ENCODE results near the gene BATF3.
"Not testable (repeated sequence)": the region's sequence is repeated elsewhere in the genome, so short reads cannot be mapped to it uniquely, and the experiment has no call there.

BATF3 gene, protein sequence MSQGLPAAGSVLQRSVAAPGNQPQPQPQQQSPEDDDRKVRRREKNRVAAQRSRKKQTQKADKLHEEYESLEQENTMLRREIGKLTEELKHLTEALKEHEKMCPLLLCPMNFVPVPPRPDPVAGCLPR

DNA sequence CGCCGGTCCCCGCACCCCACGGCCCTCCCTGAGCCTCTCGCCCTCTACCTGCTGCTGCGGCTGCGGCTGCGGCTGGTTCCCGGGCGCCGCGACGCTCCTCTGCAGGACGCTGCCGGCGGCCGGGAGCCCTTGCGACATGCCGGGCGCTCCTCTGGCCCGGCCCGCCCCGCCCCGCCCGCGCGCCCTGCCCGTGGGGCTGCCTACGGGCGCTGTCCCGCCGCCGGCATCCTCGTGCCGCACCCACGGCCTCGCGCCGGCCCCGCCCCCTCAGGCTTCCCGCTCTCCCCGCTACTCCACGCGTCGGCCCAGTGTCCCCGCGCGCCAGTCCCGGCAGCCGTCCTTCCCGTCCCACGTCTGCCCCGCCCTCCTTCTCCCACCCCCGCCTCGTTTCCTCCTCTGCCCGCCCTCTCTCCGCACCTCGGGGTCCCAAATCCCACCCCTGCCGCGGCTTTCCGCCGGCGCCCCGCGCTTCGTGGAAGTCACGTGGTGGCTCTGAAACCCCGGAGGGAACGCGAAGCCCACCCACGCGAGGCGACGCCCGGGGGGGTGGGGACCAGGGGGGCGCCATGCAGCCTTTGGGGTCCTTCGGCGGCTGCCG lies at the start of gene BATF3:
Gene BATF3, minus strand, starts transcription at position 216 of the 598 bp plus-strand sequence. Its CDS starts 78 bp downstream, at position 138.
- no peak for DNase-seq (ENCODE audit: low spot score)

DNA sequence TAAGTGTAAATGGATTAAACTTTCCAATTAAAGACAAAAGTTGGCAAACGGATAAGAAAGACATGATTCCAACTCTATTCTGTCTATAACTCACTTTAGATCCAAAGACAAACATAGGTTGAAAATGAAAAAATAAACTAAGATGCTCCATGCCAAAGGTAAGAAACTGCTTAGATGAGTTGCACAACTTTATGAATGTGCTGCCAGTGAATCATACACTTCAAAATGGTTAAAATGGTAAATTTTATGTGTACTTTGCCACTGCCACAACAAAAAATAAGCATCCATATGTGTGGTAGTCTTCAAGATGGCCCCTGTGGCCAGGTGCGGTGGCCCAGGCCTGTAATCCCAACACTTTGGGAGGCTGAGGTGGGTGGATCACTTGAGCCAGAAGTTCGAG lies 46.9 kb upstream of the BATF3 start:
- DNase-seq (ENCODE audit: low spot score), result no peak

DNA sequence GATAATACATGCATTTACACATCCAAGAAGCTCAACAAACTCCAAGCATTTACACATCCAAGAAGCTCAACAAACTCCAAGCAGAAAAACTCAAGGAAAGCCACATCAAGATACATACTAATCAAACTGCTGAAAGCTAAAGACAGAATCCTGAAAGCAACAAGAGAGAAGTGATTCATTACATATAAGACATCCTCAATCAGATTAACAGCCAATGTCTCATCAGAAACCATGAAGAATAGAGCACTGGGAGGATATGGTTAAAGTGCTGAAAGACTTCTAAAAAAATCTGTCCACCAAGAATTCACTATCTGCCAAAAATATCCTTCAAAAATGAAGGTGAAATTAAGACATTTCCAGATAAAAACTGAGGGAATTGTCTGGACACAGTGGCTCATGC lies 45.7 kb upstream of the BATF3 start:
- DNase-seq (ENCODE audit: low spot score), result no peak

DNA sequence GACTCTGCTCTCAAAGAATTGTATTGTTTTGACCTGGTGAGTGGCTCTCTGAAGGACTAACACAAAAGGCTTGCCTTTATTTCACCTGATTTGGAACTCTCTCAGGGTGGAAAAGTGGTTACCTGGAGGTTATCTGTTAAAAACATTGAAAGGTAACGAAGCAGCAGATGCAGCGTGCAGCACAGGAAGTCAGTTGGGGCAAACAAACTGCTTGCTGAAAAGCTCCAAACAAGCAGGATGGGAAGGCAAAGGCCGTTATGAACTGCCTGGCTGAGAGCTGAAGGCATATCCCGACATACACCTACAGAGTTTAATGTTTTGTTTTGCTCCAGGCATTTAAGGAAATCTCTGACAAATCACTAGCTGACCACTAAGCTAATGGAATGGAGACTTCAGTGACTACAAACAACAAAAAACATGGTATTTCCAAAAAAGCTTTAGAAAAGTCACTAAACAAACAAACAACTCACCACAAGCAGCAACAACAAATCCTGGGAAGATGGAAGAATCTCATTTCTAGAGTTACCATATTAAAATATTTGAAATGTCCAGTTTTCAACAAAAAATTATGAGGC lies 44.3 kb upstream of the BATF3 start:
- DNase-seq (ENCODE audit: low spot score), result no peak

DNA sequence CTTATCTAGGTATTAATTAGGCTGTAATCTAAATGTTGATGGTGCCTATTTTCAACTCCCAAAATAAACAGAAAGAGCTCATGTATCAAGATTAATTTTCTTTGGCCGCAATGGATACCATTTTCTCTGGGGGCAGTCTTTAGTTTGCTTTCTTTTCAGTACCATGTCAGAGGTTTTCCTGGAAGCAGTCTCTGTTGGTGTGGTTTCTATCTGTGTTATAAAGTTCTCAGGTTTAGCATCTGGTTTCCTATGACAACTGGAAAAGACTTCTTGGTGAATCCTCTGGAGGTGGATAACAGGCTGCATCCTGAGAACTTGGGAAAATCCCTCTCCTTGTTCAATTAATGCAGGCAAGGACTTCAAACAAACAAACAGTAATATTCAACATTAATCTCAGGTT lies 38.7 kb upstream of the BATF3 start:
- DNase-seq (ENCODE audit: low spot score), result no peak

DNA sequence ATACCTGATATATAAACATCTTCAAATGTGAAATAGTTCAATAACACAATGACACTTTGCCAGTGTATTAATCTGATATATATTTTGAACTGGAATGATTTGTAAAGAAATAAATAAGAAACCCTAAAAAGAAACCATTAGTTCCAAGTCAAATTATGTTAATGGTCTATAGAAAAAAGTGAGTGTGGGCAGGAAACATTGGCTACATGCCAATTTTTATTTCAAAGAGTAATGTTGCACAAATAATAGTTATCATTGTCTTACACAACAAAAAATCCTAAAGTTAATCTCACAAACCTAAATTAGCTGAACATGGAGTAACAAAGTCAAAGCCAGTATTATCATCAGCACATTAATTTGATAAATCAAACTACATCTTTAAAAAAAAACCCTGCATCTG lies 37.9 kb upstream of the BATF3 start:
- DNase-seq (ENCODE audit: low spot score), result no peak

DNA sequence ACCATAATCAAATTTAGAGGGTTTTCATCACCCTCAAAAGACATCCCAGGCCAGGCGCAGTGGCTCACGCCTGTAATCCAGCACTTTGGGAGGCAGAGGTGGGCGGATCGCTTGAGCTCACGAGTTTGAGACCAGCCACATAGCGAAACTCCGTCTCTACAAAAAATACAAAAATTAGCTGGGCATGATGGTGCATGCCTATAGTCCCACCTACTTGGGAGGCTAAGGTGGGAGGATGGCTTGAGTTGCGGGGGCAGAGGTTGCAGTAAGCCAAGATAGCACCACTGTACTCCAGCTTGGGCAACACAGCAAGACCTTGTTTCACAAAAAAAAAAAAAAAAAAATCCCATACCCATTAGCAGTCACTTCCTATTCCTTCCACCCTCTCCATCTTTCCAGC lies 33.5 kb upstream of the BATF3 start:
- DNase-seq (ENCODE audit: low spot score), result no peak

DNA sequence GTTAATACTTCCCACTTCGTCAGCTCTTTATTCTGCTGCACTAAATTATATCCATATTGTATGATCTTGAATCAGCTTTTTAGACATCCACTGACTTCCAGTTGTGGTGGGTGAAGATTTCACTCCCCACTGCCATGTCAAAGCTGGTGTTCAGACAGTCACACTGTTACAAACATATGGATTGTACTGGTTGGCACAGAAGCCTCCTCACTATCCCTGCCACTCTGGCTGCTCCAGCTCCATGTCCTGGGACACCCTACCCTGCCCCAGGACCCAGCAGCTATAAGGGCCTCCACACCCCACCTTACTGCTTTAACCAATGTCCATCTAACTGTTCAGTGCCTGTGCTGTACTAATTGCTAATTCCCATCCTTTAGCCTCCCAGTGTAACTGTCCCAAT lies 32.0 kb upstream of the BATF3 start:
- DNase-seq (ENCODE audit: low spot score), result no peak

DNA sequence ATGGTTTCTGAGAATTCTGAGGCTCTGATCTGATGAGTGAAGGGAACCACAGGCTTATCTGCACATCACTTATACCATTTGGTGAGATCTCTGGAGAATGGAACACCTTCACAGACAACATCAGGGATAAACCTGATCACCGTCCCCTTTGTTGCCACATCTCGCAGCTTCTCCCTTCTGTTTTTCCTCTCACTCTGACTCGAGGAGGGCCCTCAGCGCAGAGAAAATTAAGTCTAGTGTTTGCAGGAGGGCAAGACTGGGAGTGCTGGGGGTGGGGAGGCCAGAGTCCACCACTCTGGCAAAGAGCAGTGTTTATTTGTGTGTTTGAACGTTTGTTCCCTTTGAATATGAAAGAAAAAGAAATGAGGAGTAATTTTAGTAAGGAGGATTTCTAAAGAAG lies 29.0 kb upstream of the BATF3 start:
- no peak for DNase-seq (ENCODE audit: low spot score)

DNA sequence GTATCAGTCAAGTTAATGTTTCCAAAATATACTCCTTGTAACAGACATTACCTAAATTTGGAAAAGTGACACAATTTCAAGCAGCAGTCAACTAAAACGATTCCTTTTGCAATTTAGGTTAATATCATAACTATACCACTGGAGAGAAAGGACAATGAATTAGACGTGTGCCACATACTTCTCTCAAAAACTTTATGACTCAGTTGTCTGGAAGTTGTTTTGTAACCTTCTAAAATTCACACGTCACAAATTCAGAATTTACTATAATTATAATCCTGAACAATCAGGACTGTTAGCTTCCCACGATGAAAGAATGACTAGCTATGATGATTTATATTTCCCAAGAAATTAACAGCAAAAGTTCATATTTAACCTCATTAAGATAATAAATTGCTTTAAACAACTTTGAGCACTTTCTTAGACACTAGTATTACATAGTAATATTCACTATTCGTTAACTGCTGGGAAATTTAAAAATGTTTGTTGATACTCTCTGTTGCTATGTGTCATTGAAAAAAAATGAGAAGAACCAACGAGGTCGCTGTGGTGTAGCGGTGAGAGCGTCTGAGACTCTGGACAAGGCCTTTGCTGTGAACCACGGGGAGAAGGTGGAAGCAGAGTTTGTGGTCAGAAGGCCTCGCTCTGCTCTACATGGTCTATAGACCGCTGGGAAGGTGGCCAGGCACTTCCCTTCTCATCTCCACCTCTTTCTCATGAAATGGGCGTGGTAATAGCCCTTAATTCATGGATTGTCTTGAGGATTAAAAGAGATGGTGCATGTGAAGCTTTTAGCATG lies 27.9 kb upstream of the BATF3 start:
- no peak for DNase-seq (ENCODE audit: low spot score)

DNA sequence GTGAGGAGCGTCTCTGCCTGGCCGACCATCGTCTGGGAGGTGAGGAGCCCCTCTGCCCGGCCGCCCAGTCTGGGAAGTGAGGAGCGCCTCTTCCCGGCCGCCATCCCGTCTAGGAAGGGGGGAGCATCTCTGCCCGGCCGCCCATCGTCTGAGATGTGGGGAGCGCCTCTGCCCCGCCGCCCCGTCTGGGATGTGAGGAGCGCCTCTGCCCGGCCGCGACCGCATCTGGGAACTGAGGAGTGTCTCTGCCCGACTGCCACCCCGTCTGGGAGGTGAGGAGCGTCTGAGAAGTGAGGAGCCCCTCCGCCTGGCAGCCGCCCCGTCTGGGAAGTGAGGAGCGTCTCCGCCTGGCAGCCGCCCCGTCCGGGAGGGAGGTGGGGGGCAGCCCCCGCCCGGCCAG lies 25.0 kb upstream of the BATF3 start:
- DNase-seq (ENCODE audit: low spot score), result not testable (repeated sequence)

DNA sequence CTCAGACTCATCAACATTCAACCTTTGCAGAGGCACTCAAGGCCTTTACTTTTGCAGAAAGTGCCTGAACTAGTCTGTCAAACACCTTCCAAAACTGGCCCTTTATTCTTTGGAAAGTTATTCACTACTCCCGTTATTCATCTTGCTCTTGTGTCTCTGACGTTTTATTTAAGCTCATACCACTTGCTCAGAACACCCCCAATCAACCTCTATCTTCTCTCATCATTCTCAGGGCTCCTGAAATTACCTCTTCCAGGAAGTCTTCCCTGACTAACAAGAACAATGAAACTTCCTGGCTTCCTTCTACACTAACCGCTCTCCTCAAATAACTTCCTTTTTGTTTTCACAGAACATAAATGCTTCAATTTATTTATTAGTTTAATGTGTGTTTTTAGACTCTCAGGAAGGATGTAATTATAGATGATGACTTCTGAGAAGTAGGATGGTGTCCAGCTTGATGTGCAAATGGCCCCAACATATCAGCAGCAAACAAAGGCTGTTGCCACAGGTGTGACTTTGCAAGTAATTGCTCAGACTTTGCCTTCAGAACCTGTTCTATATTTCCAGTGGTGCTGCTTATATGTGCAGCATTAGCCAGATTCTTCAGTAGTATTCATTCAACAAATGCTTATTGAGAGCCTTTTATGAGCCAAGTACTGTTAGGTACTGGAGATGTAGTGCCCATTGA lies 22.8 kb upstream of the BATF3 start:
- DNase-seq (ENCODE audit: low spot score), result no peak

DNA sequence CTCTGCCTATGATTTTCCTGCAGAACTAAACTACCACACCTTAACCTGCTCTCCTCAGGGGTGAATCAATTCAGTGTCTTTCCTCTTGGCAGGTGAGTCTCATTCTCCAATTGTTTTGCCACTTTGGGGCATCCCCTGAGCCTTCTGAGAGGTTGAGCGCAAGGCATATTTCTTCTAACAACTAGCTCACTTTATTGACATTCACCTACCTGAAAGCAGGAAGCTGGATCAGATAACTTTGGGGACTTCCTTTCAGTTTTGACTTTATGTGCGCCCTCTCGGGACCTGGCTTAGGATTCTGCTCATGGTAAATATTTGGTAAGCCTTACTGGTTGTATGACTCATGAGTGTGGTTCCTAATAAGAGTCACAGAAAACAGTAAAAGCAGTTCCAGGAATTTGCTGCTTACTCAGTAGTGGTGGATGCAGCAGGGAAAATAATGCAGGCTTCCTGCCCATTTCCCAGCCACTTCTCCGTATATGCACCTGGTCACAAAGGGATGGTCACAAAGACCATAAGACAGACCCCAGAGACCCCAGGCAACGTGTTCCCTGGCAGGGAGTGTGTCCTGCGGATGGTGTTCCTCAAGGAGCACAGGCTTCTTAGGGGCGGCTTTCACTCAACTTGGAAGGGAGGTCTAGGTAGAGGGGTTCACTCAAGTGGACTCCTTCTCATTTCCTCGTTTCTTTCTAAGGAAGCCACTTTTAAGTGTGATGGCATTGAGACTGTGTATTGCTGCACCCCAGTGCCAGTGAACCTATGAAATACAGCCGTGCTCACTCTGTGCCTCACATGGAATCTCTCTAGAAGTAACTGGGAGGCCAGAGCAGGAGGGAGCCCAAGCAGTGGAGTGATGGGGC lies 22.0 kb upstream of the BATF3 start:
- DNase-seq (ENCODE audit: low spot score), result no peak

DNA sequence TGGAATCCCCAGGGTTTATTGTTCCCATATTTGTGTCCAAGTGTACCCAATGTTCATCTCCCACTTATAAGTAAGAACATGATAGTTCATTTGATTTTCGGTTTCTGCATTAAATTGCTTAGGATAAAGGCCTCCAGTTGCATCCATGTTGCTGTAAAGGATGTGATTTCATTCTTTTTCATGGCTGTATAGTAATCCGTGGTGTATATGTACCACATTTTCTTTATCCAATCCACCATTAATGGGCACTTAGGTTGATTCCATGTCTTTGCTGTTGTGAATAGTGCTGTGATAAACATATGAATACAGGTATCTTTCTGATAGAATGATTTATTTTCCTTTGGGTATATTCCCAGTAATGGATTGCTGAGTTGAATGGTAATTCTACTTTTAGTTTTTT lies 20.0 kb upstream of the BATF3 start:
- DNase-seq (ENCODE audit: low spot score), result no peak

DNA sequence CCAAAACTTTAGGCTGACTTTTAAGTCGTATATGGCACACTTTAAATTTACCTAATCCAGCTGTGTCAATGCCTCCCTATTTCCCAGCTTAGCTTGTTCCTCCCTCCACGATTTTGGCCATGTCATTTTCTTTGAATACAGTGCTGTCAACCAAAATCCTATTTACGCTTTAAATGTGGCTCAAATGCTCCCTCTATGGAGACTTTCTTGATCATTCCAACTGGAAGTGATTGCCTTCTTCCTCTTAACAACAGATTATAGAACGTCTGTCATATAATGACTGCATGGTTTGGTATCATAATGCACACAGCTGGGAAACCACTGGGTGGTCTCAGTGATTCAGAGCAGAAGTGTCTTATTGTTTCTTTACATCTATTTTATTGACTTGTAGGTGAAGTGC lies 18.9 kb upstream of the BATF3 start:
- DNase-seq (ENCODE audit: low spot score), result no peak

DNA sequence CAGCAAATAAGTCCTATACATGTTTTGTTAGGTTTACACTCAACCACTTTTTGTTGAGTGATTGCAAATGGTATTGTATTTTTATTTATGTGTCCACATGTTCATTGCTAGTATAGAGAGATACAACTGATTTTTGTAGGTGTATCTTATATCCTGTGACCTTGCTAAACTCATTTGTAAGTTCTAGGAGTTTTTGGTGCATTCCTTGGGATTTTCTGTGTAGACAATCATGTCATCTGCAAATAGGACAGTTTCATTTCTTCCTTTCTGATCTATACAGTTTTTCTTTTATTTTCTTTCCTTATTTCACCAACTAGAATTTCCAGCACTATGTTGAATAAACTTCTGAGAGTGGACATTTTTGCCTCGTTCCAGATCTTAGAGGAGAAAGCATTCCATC lies 16.5 kb upstream of the BATF3 start:
- no peak for DNase-seq (ENCODE audit: low spot score)

DNA sequence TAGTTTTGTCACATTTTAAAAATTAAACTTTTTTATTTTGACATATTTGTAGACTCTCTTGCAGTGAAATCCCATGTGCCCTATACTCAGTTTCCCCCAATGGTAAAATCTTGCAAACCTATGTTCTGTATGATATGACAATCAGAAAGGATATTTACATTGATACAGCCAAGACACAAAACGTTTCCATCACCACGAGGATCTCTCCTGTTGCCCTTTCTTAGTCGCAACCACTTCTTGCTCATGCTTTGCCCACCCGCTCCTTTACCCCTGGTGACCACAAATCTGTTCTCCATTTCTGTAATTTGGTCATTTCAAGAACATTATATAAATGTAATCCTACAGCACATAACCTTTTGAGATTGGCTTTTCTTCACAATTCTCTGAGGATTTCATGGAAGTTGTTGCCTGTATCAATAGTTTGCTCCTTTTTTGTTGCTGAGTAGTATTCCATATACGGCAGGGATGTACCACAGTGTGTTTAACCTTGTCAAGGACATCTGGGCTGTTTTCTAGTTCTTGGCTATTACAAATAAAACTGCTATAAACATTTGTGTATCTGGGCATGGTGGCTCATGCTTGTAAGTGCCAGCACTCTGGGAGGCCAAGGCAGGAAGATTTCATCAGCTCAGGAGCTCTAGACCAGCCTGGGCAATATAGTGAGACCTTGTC lies 14.0 kb upstream of the BATF3 start:
- DNase-seq (ENCODE audit: low spot score), result no peak

DNA sequence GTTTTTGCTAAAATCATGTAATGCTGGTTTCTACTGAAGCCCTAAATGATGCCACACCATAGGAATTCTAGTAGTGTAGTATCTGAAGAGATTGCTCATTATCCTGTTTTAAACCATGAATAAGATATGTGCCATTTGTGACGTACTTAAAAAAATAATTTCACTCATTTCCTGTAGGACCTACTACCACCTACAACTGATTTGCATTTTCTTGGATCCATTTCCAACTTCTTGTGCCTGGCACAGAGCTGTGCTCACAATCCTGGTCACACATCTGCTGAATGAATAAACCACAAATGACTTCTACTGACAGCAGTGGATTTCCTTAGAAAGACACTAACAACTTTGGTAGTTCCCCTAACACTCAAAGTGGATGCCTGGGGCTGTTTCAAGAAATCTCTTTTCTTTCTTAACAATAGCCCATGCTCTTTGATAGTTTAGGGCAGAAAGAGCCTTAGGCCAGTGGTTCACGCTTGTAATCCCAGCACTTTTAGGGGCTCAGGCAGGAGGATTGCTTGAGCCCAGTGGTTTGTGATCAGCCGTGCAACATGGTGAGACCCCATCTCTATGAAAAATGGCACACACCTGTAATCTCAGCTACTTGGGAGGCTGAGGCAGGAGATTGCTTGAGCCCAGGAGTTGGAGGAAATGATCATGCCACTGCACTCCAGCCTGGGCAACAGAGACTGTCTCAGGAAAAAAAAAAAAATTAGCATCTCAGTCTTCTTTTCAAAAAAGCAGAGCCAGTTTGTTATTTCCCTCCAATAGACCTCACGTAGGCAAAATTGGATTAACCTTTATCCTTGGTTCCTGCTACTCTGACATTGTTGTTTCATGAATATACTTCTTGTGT lies 13.0 kb upstream of the BATF3 start:
- DNase-seq (ENCODE audit: low spot score), result no peak

DNA sequence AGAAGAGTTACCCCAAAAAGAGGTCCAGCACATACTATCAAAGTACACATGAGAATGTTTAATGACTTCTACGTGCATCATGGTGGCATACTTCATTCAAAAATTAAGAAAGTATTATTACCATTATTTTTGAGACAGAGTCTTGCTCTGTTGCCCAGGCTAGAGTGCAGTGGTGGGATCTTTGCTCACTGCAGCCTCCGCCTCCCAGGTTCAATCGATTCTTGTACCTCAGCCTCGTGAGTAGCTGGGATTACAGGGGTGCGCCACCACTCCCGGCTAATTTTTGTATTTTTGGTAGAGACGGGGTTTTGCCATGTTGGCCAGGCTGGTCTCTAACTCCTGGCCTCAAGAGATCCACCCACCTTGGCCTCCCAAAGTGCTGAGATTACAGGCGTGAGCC lies 12.3 kb upstream of the BATF3 start:
- DNase-seq (ENCODE audit: low spot score), result not testable (repeated sequence)

DNA sequence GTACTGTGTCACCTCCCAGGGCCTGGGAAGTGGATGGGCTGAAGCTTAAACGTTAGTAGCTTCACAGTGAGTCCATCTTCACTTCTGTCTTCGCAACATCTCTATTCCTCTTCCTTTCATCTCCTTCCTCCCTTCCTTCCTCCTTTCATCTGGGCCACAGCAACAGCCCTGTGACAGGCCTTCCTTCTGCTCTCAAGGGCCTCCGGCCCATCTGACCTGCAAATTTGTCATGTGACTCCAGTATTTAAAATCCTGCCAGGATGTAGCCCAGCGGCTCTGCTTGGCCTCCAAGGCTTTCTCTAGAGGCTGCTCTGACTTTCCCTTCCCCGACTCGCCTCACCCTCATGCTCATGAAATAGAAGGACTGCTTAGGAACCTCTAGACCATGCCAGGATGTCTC lies 10.9 kb upstream of the BATF3 start:
- DNase-seq (ENCODE audit: low spot score), result no peak
